ENCODE measurements around the gene POLR1B. TPM values are rescaled to one million over a fixed set of nuclear protein-coding genes. Genes with fewer than 3 reads are reported as not detected.

POLR1B gene
- polyA plus RNA-seq, 1 of the 3 experiments (the other 2 are of a cell fraction), result 13.4 TPM

- Histone ChIP-seq H3K9ac (no peak overlapping the region), H3K36me3 (replicated peaks in 1 of 2; ENCODE audit: control insufficient read depth in 1 of 2, insufficient read depth in 2 of 2, low read length in 1 of 2) (no peaks in the 10 kb centered on the region), H2AFZ (ENCODE audit: low read depth) (no peak overlapping the region), H3K4me2 (no peak overlapping the region), H3K4me3 (ENCODE audit: low read depth in 2 of 2, low read length in 1 of 2) (no peak overlapping the region), H3K4me1 (ENCODE audit: control insufficient read depth in 1 of 2, insufficient read depth in 2 of 2, low read depth in 1 of 2, low read length in 1 of 2) (peaks cover 0 to 3% of the 10 kb centered on the region in 2 experiments; a peak in 3 of 4 replicates), H3F3A (replicated peaks; ENCODE audit: insufficient read depth) (no peaks in the 10 kb centered on the region), H3K9me2 (no peaks in the 10 kb centered on the region), H4K20me1 (ENCODE audit: insufficient read depth) (no peaks in the 10 kb centered on the region), H3K27me3 (ENCODE audit: insufficient read depth) (no peaks in the 10 kb centered on the region), H3K79me2 (ENCODE audit: insufficient read depth) (no peaks in the 10 kb centered on the region), H3K9me3 (no peaks in the 10 kb centered on the region), H3K27ac (ENCODE audit: low read depth in 2 of 2, low read length in 1 of 2) (no peak overlapping the region)
- CTCF ChIA-PET, result interaction anchor here (13.6 kb wide), 1 partner anchor 128 kb away, joined by 149 read pairs; no protein-coding TSS in a partner anchor
- no peak for TF ChIP-seq RAD21 (IDR thresholded peaks at IDR 0.05; ENCODE audit: low read length)
- TF ChIP-seq RFX5 (IDR thresholded peaks at IDR 0.05; ENCODE audit: low read length), result no peak
- no peak for TF ChIP-seq SIN3A (IDR thresholded peaks at IDR 0.05; ENCODE audit: borderline replicate concordance, low read depth, low read length)
- no peak for TF ChIP-seq IRF3 (IDR thresholded peaks at IDR 0.05; ENCODE audit: low read depth, low read length)
- no peak for TF ChIP-seq CTCF (IDR thresholded peaks at IDR 0.05)
- no peak for TF ChIP-seq POLR2AphosphoS5 (IDR thresholded peaks at IDR 0.05; ENCODE audit: low read depth, low read length)
- TF ChIP-seq GABPA (IDR thresholded peaks at IDR 0.05; ENCODE audit: low read depth), result no peak
- WGBS (ENCODE audit: low lambda C conversion rate), result 95% methylated on average over 10 of the region's 10 CpGs
- no peak for DNase-seq
- POLR2A ChIA-PET, result no interaction called here
Observed at GRCh38 chr2:112597537-112598322, 55.5 kb downstream of the POLR1B start.

GRCh38 chr2:112600634-112601033 lies 58.4 kb downstream of the POLR1B start:
- Histone ChIP-seq H3K9me2 (no peaks in the 10 kb centered on the region), H3F3A (replicated peaks; ENCODE audit: insufficient read depth) (no peaks in the 10 kb centered on the region), H3K36me3 (replicated peaks in 1 of 2; ENCODE audit: control insufficient read depth in 1 of 2, insufficient read depth in 2 of 2, low read length in 1 of 2) (no peaks in the 10 kb centered on the region), H3K27me3 (ENCODE audit: insufficient read depth) (no peaks in the 10 kb centered on the region), H3K9ac (no peak overlapping the region), H3K79me2 (ENCODE audit: insufficient read depth) (no peaks in the 10 kb centered on the region), H3K4me2 (peak overlapping the region; percentile 19; the same call in 1 of the 2 replicates), H3K4me1 (ENCODE audit: control insufficient read depth in 1 of 2, insufficient read depth in 2 of 2, low read depth in 1 of 2, low read length in 1 of 2) (peaks cover 0 to 3% of the 10 kb centered on the region in 2 experiments; a peak in 3 of 4 replicates), H4K20me1 (ENCODE audit: insufficient read depth) (no peaks in the 10 kb centered on the region), H3K9me3 (no peaks in the 10 kb centered on the region), H2AFZ (ENCODE audit: low read depth) (peak overlapping the region; percentile 77; the same call in 1 of the 2 replicates), H3K4me3 (ENCODE audit: low read depth in 2 of 2, low read length in 1 of 2) (no peak overlapping the region), H3K27ac (ENCODE audit: low read depth in 2 of 2, low read length in 1 of 2) (no peak overlapping the region)
- no peak for DNase-seq
- 71% methylated on average over 3 of the region's 3 CpGs for WGBS (ENCODE audit: low lambda C conversion rate)
- CTCF ChIA-PET, result interaction anchor here (0.5 to 13.6 kb wide), 39 partner anchors 9 to 479 kb away, joined by 3 to 149 read pairs (median 5); partner anchors contain the start of genes CHCHD5 and SLC20A1
- POLR2A ChIA-PET, result no interaction called here
- TF ChIP-seq YY1 (IDR thresholded peaks at IDR 0.05; ENCODE audit: low read depth) (no peak), RFX5 (IDR thresholded peaks at IDR 0.05; ENCODE audit: low read length) (no peak), CTCF (IDR thresholded peaks at IDR 0.05) (no peak), REST (IDR thresholded peaks at IDR 0.05; ENCODE audit: low read depth, low read length) (no peak), EP300 (IDR thresholded peaks at IDR 0.05; ENCODE audit: borderline replicate concordance in 1 of 2, low read depth in 1 of 2, low read length in 1 of 2) (no peak), ELF1 (IDR thresholded peaks at IDR 0.05) (no peak), FOSL2 (IDR thresholded peaks at IDR 0.05; ENCODE audit: borderline replicate concordance, low read depth) (no peak), GATA2 (CRISPR knock-in tag; IDR thresholded peaks at IDR 0.05) (no peak), SIN3A (IDR thresholded peaks at IDR 0.05; ENCODE audit: borderline replicate concordance, low read depth, low read length) (no peak), TCF12 (IDR thresholded peaks at IDR 0.05) (no peak), IRF3 (IDR thresholded peaks at IDR 0.05; ENCODE audit: low read depth, low read length) (no peak), POLR2AphosphoS5 (IDR thresholded peaks at IDR 0.05; ENCODE audit: low read depth, low read length) (no peak)
